Measurements from ENCODE around the gene CNTNAP2.
A peak's percentile ranks its signal among the peaks of the same experiment; 100 is the strongest.
"Not testable (repeated sequence)": the region's sequence is repeated elsewhere in the genome, so short reads cannot be mapped to it uniquely, and the experiment has no call there.

Gene CNTNAP2

DNA sequence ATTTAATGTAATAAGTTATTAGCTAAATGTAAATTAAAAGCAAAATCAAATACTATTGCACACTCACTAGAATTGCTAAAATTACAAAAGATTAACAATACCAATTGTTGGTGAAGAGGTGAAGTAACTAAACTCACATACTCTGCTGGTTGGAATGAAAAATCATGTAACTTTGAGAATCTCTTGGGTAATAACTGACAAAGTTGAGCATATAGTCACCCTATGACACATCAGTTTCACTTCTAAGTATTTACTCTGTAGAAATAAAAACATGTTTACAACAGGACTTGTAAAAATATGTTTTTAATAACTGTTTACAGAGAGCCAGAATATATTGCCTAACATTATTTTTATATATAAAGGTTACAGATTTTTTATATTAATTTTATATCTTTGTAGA lies 33.6 kb downstream of the CNTNAP2 start:
- DNase-seq (ENCODE audit: low read depth), result peak; percentile 66

DNA sequence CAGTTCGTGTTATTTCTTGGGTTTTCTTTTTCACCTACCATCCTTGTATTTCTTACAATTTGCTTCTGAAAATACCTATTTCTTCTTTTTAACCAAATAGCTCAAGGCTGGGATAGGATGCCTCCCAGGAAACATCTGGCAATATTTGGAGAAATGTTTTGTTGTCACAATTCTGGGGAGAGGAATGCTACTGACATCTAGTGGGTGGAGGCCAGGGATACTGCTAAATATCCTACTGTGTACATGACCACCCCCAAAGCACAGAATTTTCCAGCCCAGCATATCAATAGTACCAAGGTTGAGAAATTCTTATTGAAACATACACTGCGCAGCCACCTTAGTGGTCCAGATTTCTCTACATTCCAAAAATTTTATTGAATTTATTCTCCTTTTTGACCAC lies 55.5 kb downstream of the CNTNAP2 start:
- no peak for DNase-seq (ENCODE audit: low read depth)

DNA sequence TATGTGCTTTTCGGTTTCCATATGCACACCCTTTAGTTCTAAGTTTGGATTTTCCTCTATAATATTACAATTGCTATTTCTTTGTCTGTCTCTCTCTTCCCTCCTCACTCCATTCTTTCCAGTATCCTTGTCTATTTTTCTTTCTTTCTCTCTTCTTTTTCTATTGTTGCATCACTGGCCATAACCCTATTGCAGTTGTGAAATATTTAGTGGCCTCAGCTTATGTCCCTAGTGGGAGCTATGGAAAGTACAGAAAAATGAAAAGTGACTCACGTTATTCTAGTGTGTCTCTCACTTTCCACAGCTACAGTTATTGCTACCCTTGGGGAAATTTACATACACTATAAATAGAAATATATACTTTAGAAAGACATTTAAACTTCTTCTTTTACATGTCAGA lies 59.1 kb downstream of the CNTNAP2 start:
- DNase-seq (ENCODE audit: low read depth), result peak; percentile 28

DNA sequence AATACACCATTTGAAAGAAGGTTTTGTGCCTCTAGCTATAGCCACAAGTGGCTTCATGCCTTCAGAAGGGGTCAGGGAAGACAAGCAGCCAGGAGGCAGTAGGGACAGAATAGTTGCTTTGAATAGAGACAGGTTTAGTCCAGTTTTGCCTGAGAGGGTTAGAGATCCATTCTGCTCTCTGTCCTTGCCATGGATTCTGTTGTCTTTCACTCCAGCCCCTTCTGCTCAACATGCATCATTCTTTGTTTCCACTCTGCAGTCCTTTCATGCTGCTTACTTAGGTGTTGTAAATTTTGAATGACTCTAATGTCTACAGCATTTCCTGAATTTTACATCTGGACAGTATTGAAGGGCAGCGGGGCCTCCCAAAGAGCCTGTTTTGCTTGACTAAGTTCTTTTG lies 60.3 kb downstream of the CNTNAP2 start:
- DNase-seq (ENCODE audit: low read depth), result no peak

DNA sequence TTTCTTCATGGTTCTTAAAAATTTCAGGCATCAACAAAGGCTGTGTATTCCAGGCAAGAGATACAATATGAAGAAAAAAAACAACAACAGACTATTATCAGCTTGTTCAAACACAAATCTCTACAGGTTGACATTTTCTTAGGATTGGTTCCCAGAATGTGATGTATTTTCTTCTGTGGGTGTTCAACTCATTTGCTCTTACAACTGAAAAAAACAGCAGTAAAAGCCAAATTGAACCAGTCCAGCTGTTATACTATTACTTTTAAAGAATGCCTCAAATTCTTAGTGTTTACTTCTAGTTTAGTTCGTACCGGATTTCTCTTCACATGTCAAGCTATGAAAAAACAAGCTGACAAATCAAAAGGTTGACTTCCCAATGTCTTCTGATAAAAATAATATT lies 60.7 kb downstream of the CNTNAP2 start:
- no peak for DNase-seq (ENCODE audit: low read depth)

DNA sequence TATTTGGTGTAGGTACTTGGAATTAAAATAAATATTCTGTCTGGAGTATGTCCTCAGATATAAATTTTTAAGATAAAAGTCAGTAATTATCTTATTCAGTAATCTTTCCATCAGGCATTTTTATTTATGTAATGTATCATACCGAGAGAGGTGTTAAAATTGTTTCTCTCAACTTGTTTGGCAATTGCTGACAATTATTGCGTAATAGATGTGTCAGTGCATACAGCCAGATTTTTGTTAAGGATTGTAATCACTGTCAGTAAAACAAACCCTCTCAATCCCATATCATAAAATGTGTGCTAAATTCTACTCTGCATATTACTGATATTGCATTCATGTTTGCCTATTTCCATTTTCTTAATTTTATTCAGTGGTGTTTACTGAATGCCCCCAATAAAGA lies 69.2 kb downstream of the CNTNAP2 start:
- no peak for DNase-seq (ENCODE audit: low read depth)

DNA sequence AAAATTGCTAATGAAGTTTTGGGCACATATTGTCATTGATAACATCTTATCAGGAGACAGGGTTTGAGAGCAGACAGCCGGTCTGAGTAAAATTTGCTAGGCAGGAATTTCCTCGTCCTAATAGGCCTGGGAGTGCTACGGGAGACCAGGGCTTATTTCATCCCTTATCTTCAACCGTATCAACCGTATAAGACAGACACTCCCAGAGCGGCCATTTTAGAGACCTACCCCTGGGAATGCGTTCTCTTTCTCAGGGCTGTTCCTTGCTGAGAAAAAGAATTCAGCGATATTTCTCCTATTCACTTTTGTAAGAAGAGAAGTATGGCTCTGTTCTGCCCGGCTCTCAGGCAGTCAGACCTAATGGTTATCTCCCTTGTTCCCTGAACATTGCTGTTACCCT lies 74.8 kb downstream of the CNTNAP2 start:
- not testable (repeated sequence) for DNase-seq (ENCODE audit: low read depth)

DNA sequence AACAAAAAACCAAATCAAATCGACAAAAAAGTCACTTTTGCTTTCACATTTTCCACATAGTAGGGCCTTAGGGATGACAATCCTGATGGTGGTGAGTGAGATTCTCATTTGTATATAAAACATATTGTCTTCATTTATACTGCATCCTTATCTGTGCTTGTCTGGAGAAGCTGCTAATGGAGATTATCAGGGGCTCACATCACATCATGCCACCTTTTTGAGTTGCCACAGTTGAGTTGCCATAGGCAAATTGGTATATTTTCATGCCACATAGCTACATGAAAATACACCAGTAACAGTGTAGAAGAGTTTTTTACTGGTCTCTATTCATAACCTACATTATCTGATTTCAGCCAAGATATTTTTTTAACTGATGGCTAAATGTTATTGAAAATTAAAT lies 85.3 kb downstream of the CNTNAP2 start:
- DNase-seq (ENCODE audit: low read depth), result no peak

DNA sequence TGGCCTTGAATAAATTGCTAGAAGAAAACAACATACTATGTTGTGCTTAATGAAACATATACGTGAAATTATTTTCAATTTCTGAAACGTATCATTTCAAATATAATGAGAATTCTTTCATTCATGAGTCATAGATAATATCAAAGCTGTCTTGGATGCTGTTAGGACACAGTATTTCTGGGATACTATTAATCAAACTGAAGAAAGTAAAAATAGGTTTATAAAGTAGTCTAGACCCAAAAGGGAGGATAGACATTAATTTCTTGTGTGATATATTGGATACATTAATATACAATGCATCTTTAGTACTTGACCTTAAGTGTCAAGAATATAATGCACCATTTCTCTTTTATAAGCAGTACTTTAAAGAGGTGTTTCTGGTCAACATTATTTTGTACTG lies 89.7 kb downstream of the CNTNAP2 start:
- DNase-seq (ENCODE audit: low read depth), result no peak

DNA sequence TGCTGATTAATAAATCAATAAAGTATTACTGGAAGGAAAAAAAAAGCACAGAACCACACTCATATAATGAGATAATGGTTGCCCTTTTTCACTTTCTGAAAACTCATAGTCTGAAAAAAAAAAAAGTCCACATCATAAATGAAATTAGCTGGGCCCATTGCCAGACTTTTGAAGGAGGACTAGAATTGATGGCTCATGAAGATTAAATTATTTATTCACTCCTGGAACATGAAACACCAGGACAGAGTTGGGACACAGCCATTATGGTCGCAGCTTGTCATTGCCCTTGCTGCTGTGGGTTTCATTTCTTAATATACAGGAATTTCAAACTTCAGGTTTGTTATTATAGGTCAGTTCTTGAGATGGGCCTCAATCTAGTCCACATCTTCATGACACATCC lies 91.9 kb downstream of the CNTNAP2 start:
- no peak for DNase-seq (ENCODE audit: low read depth)

DNA sequence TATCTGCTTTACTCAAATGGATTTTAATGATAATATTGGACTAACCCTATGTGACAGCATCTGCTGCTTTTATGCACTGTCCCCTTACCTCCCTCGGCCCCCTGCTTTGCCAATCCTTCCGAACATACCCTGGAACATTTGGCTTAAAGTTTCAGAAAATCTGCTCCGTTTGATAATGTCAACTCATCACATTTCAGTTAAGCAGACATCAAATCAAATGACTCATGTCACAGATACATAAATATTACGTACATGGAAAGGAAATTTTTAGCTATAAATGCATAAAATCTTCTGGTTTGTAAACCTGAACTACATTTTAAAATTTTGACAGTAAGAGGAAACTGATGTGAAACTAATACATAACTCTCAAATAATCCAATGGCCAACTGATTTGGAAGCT lies 98.2 kb downstream of the CNTNAP2 start:
- DNase-seq (ENCODE audit: low read depth), result no peak

DNA sequence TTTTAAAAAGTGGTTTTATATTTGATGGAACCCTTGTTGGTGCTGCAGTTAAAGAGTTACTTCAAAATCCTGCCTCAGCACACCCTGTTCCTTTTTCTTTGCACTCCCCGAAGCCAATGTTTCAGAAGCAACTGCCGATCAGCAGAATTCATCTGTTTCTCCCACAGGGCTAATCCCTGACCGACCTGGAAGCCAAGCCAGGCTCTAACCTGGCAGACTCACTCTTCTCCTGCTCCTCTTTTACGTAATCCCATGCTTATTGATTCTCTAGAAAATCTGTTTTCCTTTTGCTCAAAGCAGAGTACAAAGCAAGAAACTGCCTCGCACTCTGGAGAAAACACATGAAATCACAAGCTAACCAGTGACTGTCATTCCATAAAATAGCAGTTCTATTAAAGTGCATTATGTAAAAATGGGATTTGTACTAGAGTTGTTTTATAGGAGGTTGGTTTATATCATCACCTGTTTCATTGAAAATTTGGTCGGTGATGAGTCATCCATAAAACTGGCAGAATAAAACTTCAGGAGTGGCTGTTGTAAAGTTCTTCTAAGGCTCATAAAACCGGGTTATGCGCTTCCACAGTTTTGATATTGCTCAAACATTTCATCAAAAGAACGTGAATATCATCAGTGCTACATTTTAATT lies 99.9 kb downstream of the CNTNAP2 start:
- DNase-seq (ENCODE audit: low read depth), result no peak

DNA sequence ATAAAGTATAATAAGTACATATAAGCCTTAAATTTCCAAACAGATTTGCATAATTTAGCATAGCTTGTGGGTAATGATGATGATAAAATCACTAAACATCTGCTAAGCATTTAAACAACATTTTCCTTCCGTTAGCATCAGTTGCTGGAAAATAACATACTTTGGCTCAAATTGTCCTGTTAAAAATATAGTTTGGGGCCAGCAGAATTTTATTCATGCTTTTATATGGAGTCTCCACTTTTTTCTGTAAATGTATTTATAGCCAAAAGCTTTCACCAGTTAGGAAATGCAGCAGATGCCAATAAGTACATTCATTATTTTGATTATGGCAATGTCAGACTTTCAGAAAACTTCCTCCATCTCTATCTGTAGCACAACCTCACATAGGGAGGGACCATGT lies 107.2 kb downstream of the CNTNAP2 start:
- DNase-seq (ENCODE audit: low read depth), result no peak

DNA sequence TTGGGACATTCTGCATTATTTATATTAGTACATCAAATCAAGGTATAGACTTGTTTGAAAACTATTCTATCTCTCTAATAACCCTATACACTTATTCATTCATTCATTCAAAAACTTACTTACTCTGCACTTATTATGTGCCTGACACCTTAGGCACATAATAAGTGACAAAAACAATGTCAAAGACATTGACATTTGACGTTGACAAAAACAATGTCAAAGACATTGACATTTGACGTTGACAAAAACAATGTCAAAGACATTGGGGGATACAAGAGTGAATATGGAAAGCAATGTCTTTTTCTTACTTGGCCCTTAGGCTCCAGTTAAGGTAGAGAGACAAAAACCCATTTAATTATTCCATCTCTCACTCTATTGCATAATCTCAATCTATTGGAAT lies 116.0 kb downstream of the CNTNAP2 start:
- DNase-seq (ENCODE audit: low read depth), result no peak

DNA sequence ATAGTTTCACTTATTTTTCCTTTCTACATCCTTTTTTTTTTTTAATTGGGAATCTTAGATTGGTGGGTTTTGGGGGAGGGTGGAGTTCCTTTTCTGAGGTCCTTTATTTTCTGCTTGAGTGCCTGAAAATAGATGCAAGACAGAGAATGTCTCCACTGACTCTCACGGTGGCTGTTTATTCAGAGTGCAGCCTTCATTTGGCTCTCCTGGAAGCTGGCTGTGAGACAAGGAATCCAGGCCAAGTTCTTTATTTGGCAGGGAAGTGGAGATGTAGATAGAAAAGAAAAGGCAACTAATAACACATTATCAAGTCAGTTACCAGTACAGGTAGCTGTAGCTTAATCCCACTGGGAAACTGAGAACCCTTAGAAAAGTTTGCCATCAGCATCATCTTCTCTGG lies 118.6 kb downstream of the CNTNAP2 start:
- no peak for DNase-seq (ENCODE audit: low read depth)

DNA sequence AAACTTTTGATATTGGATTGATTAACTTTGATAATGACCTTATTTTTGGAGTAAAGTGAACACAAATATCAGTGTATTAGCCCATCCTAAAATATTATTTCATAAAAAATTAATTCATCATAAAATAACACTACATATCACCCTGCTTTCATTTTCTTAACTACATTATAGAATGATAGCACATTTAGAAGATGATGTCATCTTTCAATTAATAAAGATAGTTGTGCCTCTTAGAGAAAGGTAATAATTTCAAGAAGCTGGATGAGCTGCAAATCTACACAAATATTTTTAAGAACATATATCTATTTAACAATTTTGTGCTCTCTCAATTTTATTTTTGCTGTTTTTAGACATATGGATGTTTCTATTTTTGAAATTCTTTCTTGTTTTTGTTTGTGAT lies 126.1 kb downstream of the CNTNAP2 start:
- DNase-seq (ENCODE audit: low read depth), result no peak

DNA sequence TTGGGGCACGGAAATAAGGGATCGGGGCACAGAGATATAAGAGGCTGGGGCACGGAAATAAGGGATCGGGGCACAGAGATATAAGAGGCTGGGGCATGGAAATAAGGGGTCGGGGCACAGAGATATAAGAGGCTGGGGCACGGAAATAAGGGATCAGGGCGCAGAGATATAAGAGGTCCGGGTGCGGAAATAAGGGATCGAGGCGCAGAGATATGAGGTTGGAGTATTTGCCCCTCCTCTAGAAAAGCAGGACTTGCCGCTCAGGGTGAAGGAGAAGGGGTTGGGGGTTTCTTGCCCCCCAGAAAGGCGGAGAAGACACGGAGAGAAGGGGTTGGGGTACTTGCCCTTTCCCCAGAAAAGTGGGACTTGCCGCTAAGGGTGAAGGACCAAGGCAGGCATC lies 131.4 kb downstream of the CNTNAP2 start:
- DNase-seq (ENCODE audit: low read depth), result not testable (repeated sequence)

DNA sequence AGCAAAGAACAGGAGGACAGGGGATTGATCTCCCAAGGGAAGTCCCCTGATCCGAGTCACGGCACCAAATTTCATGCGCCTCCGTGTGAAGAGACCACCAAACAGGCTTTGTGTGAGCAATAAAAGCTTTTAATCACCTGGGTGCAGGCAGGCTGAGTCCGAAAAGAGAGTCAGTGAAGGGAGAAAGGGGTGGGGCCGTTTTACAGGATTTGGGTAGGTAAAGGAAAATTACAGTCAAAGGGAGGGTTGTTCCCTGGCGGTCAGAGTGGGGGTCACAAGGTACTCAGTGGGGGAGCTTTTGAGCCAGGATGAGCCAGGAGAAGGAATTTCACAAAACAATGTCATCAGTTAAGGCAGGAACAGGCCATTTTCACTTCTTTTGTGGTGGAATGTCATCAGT lies 132.1 kb downstream of the CNTNAP2 start:
- not testable (repeated sequence) for DNase-seq (ENCODE audit: low read depth)

DNA sequence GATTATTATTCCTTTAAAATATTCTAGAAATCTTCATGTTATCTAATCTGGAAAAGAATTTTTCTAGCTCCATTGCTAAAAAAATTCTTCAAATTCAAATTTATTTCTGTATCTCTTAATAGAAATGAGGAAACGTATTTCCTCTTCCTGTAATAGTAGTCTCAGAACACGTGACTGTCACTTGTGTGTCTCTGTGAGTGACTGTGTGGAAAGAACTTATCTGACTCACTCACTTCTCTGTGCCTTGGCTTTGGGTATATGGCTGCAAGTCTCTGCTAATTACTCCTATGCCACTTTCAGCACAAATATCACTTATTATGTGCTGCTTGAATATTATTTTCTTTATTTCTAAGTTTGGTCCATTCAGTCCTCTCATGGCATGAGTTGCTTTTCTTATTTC lies 132.7 kb downstream of the CNTNAP2 start:
- DNase-seq (ENCODE audit: low read depth), result no peak

DNA sequence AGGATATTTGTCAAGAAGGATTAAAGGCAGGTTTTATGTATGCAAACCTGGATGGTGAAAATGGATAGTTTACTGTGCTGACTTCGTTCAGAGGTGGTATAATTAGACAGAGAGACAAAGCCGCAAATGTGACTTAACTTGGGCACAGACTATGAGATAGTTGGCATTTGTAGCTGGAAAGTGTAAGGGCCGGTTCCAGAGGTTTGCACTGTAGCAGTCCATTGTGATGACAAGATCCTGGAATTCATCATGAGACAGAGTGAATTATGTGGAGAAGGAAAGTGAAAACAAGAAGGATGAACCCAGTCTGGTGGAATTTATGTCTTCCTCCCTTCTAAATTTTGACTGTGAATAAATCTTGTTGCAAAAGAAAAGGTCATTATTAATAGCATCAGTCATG lies 139.0 kb downstream of the CNTNAP2 start:
- no peak for DNase-seq (ENCODE audit: low read depth)

DNA sequence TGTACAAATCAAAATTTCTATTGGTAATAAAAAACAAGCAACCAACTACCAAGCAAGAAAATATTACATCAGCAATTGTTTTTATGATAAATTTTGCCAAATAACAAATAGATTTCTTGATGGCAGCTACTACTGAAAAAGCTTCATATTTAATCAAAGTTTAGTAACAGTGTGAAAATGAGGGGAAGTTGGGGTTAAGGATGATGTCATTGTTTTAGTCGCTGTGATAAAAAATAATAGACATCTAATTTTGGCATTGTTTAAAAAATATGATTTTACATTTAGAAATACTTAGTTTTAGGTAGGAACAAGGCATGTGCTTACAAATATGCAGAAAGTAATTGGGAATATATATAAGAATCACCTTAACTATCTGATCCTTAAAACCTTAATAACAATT lies 145.9 kb downstream of the CNTNAP2 start:
- no peak for DNase-seq (ENCODE audit: low read depth)

DNA sequence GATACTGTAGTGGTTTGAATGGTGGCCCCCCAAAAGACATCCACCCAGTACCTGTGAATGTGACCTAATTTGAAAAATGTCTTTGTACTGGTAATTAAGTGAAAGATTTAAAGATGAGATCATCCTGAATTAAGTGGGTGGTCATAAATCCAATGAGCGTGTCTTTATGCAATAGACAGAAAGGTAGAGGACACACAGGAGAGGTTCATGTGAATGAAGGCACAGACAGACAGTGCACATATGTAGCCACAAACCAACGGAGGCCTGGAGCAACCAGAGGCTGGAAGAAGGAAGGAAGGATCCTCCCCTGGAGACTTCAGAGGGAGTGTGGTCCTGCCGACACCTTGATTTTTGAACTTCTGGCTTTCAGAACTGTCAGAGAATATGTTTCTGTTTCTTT lies 160.3 kb downstream of the CNTNAP2 start:
- DNase-seq (ENCODE audit: low read depth), result no peak

DNA sequence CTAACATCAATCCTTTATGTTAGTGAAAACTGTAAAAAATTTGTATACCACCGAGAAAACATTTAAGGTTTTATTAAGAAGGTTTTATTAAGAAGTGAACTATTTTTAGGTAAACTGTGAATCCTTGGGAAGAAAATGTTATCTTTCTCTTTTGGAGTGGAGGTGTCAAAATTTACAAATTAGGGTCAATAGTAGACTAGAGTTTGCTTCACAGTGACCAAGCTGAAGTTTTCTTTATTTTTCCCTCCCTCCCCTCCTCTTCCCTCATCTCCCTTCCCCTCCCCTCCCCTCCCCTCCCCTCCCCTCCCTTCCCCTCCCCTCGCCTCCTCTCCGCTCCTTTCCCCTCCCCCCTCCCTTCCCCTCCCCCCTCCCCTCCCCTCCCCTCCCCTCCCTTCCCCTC lies 168.8 kb downstream of the CNTNAP2 start:
- DNase-seq (ENCODE audit: low read depth), result no peak

DNA sequence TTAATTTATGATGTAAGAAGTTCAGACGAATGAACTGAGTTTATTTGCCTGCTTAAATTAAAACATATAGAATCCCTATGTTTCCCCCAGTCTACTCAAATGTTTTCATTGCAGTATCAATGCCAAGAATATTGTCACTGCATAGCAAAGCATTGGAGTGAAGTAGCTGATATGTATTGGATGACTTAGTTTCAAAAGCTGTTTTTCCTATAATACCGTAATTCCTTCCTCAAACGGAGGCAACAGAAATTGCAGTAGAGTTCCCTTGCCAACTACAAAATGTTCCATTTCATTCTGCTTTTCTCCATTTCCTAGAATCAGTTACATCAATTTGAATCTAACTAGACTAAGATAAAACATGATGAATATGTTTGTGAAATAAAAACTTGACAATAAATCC lies 174.1 kb downstream of the CNTNAP2 start:
- DNase-seq (ENCODE audit: low read depth), result no peak

DNA sequence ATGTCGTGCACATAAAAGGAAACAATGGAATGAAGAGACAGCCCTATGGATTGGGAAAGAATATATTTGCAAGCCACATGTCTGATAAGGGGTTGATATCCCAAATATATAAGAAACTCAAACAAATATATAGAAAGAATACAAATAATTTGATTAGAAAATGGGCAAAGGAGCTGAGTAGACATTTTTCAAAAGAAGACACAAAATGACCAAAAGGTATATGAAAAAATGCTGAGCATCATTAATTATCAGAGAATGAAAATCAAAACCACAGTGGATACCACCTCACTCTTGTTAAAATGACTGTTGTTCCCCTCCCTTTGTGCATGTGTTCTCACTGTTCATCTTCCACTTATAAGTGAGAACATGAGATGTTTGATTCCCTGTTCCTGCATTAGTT lies 175.3 kb downstream of the CNTNAP2 start:
- no peak for DNase-seq (ENCODE audit: low read depth)
